DMS153 (cell line): ENCODE measurements around the gene SRI.
"Not testable (repeated sequence)": the region's sequence is repeated elsewhere in the genome, so short reads cannot be mapped to it uniquely, and the experiment has no call there.

Experiments used
- DNase-seq: peaks from one replicate; lab custom pipeline; 2025; lab: John Stamatoyannopoulos, UW

The SRI gene

GRCh38 chr7:88176190-88176589 lies 43.6 kb downstream of the SRI start:
- no peak for DNase-seq

GRCh38 chr7:88172842-88173241 lies 47.0 kb downstream of the SRI start:
- DNase-seq, result no peak

GRCh38 chr7:88169717-88170320 lies 50.0 kb downstream of the SRI start:
- DNase-seq, result no peak

- DNase-seq, result no peak
Measured at GRCh38 chr7:88167721-88168120, 52.1 kb downstream of the SRI start.

DNA sequence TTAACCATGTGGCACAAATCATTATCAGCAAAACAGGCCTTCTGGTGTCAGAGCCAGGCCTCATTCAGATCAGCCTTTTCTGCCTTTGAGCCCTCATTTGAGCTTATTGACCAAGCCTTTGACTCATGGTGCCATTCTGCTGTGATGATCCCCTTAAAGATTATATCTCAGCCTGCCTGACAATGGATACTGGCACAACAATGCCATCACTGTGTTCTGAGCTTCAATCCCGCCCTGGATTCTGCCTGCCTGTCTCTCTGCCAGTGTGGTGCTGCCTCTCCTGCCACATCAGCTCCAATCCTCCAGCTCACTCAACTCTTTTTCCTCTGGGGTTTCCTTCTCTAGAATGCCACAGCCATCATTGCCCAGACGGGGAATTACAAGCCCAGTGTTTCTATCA lies 52.6 kb downstream of the SRI start:
- DNase-seq, result no peak

- no peak for DNase-seq
Measured at GRCh38 chr7:88165697-88166096, 54.1 kb downstream of the SRI start.

DNA sequence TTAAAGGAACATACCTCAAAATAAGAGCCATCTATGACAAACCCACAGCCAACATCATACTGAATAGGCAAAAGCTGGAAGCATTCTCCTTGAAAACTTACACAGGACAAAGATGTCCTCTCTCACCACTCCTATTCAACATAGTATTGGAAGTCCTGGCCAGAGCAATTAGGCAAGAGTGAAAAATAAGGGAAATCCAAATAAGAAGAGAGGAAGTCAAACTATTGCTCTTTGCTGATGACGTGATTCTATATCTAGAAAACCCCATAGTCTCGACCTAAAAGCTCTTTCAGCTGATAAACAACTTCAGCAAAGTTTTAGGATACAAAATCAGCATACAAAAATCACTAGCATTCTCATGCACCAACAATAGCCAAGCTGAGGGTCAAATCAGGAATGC lies 60.1 kb downstream of the SRI start:
- not testable (repeated sequence) for DNase-seq

- no peak for DNase-seq
Measured at GRCh38 chr7:88156356-88156755, 63.5 kb downstream of the SRI start.

DNA sequence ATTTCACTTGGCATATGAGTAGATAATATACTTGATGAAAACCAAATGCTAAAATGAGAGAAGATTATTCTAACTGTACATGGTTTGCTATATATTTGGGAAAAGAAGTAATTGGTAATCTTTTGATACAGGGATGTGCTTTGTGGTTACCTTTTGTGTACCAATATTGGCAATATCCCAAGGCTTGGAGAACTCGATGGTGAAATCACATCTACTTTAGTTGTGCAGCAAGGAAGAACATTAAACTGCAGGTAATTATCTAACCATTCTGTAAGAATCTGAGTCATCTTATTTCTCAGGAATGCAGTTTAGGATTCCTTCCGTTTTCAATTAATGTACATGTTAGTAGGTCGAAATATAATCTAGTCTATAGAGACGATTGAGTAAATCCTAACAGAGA lies 64.1 kb downstream of the SRI start:
- DNase-seq, result no peak
